GM23338 (cell line): ENCODE data around the gene PIGU. TPM values are rescaled to one million over a fixed set of nuclear protein-coding genes. Genes with fewer than 3 reads are reported as not detected.

ENCODE experiments used
- ATAC-seq: fragments of 200-7000 bp; cut with Tn5 transposase; 3 replicates; pipeline ENCODE4 v1.9.1; 2020
- DNase-seq: peaks from one replicate; pipeline ENCODE4 v3.0.0-alpha.2; 2015; ENCODE audit warnings: low spot score
- H2AFZ ChIP-seq: fragments of 200-600 bp; sonication (generic); 2 replicates; pipeline ENCODE4 v1.8.0; 2016; ENCODE audit warnings: antibody characterized with exemption, mild to moderate bottlenecking, moderate library complexity
- H3F3A ChIP-seq: fragments of 200-600 bp; sonication (generic); replicated peaks from 2 replicates; pipeline ENCODE4 v1.8.0; 2017; ENCODE audit warnings: antibody characterized with exemption, mixed run types, low read depth
- H3K27ac ChIP-seq: fragments of 200-600 bp; sonication (generic); 2 replicates; pipeline ENCODE4 v1.6.1; 2016; ENCODE audit warnings: low read depth
- H3K27me3 ChIP-seq: fragments of 200-600 bp; sonication (generic); 2 replicates; pipeline ENCODE4 v1.8.0; 2016; ENCODE audit warnings: mild to moderate bottlenecking, mixed run types, moderate library complexity; ENCODE audit not compliant: insufficient read depth
- H3K36me3 ChIP-seq: fragments of 200-600 bp; sonication (generic); 2 replicates; pipeline ENCODE4 v1.8.0; 2016; ENCODE audit warnings: mild to moderate bottlenecking; ENCODE audit not compliant: insufficient read depth
- H3K4me1 ChIP-seq: fragments of 200-600 bp; sonication (generic); 2 replicates; pipeline ENCODE4 v1.8.0; 2016; ENCODE audit warnings: mild to moderate bottlenecking, moderate library complexity; ENCODE audit not compliant: insufficient read depth
- H3K4me2 ChIP-seq: fragments of 200-600 bp; sonication (generic); 2 replicates; pipeline ENCODE4 v1.7.1; 2017; ENCODE audit warnings: mixed run types
- H3K4me3 ChIP-seq: fragments of 200-600 bp; sonication (generic); 2 replicates; pipeline ENCODE4 v1.6.1; 2016; ENCODE audit warnings: mixed run types
- H3K79me2 ChIP-seq: fragments of 200-600 bp; sonication (generic); replicated peaks from 2 replicates; pipeline ENCODE4 v1.8.0; 2017; ENCODE audit warnings: mild to moderate bottlenecking; ENCODE audit not compliant: insufficient read depth
- H3K9me2 ChIP-seq: fragments of 200-600 bp; sonication (generic); 2 replicates; pipeline ENCODE4 v1.8.0; 2017; ENCODE audit not compliant: insufficient read depth
- H4K20me1 ChIP-seq: fragments of 200-600 bp; sonication (generic); replicated peaks from 2 replicates; pipeline ENCODE4 v1.8.0; 2017; ENCODE audit warnings: mild to moderate bottlenecking; ENCODE audit not compliant: insufficient read depth
- H3K27ac Mint-ChIP-seq: 2 replicates; pipeline ENCODE4 v1.8.0; 2020; ENCODE audit warnings: inconsistent platforms, mild to moderate bottlenecking, moderate library complexity, mixed read lengths
- H3K27me3 Mint-ChIP-seq: 3 replicates; pipeline ENCODE4 v1.8.0; 2022; ENCODE audit warnings: low read depth, mild to moderate bottlenecking, moderate library complexity, mixed read lengths, inconsistent platforms; ENCODE audit not compliant: insufficient read depth, poor library complexity
- H3K36me3 Mint-ChIP-seq: 3 replicates; pipeline ENCODE4 v1.8.0; 2021; ENCODE audit warnings: low read depth, mild to moderate bottlenecking, inconsistent platforms, moderate library complexity, mixed read lengths
- H3K4me1 Mint-ChIP-seq: 3 replicates; pipeline ENCODE4 v1.8.0; 2020; ENCODE audit warnings: mild to moderate bottlenecking, inconsistent platforms, mixed read lengths
- H3K4me3 Mint-ChIP-seq: 3 replicates; pipeline ENCODE4 v1.8.0; 2021; ENCODE audit warnings: moderate library complexity, mild to moderate bottlenecking, inconsistent platforms, mixed read lengths
- H3K9me3 Mint-ChIP-seq: 3 replicates; pipeline ENCODE4 v1.8.0; 2020; ENCODE audit warnings: moderate library complexity, mild to moderate bottlenecking, inconsistent platforms, mixed read lengths
- CREB1 ChIP-seq: fragments of 250-450 bp; sonication (Bioruptor Pico); IDR thresholded peaks from 2 replicates; pipeline ENCODE4 v1.5.0; 2020; ENCODE audit warnings: low read depth, mild to moderate bottlenecking, moderate library complexity
- EZH2 ChIP-seq: fragments of 200-600 bp; sonication (generic); IDR thresholded peaks from one replicate; pipeline ENCODE4 v1.8.0; 2017; ENCODE audit warnings: antibody characterized with exemption, mild to moderate bottlenecking, low read depth; ENCODE audit not compliant: unreplicated experiment
- EZH2phosphoT487 ChIP-seq: fragments of 200-600 bp; sonication (generic); IDR thresholded peaks from one replicate; pipeline ENCODE4 v1.8.1; 2018; ENCODE audit warnings: antibody characterized with exemption; ENCODE audit not compliant: unreplicated experiment
- JUNB ChIP-seq: IDR thresholded peaks from one replicate; pipeline ENCODE4 v1.6.1; 2016; ENCODE audit warnings: antibody characterized with exemption; ENCODE audit not compliant: unreplicated experiment
- NANOG ChIP-seq: IDR thresholded peaks from 2 replicates; pipeline ENCODE4 v1.6.1; 2016; ENCODE audit warnings: antibody characterized with exemption, borderline replicate concordance
- POLR2AphosphoS5 ChIP-seq: IDR thresholded peaks from 2 replicates; pipeline ENCODE4 v1.6.1; 2016; ENCODE audit warnings: antibody characterized with exemption, low read depth
- STAT1 ChIP-seq: IDR thresholded peaks from one replicate; pipeline ENCODE4 v1.6.1; 2016; ENCODE audit warnings: antibody characterized with exemption; ENCODE audit not compliant: unreplicated experiment
- ZNF114 ChIP-seq: fragments of 250-450 bp; sonication (Bioruptor Pico); IDR thresholded peaks from 2 replicates; pipeline ENCODE4 v1.5.0; 2020; ENCODE audit warnings: mild to moderate bottlenecking, moderate library complexity
- ZNF331 ChIP-seq: fragments of 250-450 bp; sonication (Bioruptor Pico); IDR thresholded peaks from 2 replicates; pipeline ENCODE4 v1.5.0; 2020; ENCODE audit warnings: low read depth, mild to moderate bottlenecking, moderate library complexity
- polyA plus RNA-seq: library from polyadenylated mRNA; unstranded; fragments of >200 nt; fragmentation: Nextera tagmentation; extraction: Ambion mirVana; gene quantifications from 2 replicates; pipeline ENCODE4 v1.2.1, GENCODE V29; 2016
- total RNA-seq: library from RNA; depleted of rRNA; stranded (reverse); fragments of >200 nt; shearing (Covaris generic); gene quantifications from 2 replicates; pipeline ENCODE4 v1.2.3, GENCODE V29; 2014
- TF ChIP-seq, protein P1 (sequence below): IDR thresholded peaks from 2 replicates; pipeline ENCODE4 v1.6.1; 2016; ENCODE audit warnings: antibody characterized with exemption
- TF ChIP-seq, protein P2 (sequence below): IDR thresholded peaks from one replicate; pipeline ENCODE4 v1.6.1; 2018; ENCODE audit warnings: antibody characterized with exemption; ENCODE audit not compliant: unreplicated experiment
- TF ChIP-seq, protein P3 (sequence below): fragments of 250-450 bp; sonication (Bioruptor Pico); IDR thresholded peaks from 2 replicates; pipeline ENCODE4 v1.5.0; 2020; ENCODE audit warnings: mild to moderate bottlenecking, moderate library complexity
- TF ChIP-seq, protein P4 (sequence below), 2 experiments: fragments of 200-600 bp in 1 of 2; sonication (generic) in 1 of 2; conservative IDR thresholded peaks; 2 replicates each; pipeline versions ENCODE4 v1.5.1 to v1.6.1; 2016 to 2017; ENCODE audit warnings: antibody characterized with exemption in 2 of 2, low read depth in 2 of 2, mild to moderate bottlenecking in 2 of 2, moderate library complexity in 1 of 2

PIGU gene
- total and polyA plus RNA-seq, 2 experiments from 2014 or later: 24.3 to 28.9 TPM

DNA sequence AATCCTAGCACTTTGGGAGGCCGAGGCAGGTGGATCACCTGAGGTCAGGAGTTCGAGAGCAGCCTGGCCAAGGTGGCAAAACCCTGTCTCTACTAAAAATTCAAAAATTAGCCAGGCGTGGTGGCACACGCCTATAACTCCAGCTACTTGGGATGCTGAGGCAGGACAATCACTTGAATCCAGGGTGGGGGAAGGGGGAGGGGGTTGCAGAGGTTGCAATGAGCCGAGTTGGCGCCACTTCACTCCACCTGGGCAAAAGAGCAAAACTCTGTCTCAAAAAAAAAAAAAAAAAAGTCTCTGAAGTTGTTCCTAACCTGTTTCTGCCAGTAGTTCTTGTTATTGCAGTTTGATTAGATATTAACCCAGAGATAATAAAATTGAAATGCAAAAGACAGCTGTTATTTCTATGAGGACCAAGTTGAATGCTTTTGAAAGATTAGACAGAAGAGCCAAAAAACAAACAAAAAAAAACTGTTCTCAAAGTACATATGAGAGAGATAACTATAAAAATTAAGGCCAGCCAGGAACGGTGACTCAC, 22.6 kb downstream of the PIGU start:
- H3K27ac ChIP-seq: no peak overlapping the region
- TF ChIP-seq JUNB: no peak
- TF ChIP-seq ZNF114 (CRISPR knock-in tag): no peak
- no peak for TF ChIP-seq NANOG
- TF ChIP-seq CREB1: no peak
- no peak for TF ChIP-seq EZH2phosphoT487
- TF ChIP-seq ZNF331: no peak
- TF ChIP-seq STAT1: no peak
- TF ChIP-seq, protein P1, sequence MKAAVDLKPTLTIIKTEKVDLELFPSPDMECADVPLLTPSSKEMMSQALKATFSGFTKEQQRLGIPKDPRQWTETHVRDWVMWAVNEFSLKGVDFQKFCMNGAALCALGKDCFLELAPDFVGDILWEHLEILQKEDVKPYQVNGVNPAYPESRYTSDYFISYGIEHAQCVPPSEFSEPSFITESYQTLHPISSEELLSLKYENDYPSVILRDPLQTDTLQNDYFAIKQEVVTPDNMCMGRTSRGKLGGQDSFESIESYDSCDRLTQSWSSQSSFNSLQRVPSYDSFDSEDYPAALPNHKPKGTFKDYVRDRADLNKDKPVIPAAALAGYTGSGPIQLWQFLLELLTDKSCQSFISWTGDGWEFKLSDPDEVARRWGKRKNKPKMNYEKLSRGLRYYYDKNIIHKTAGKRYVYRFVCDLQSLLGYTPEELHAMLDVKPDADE: no peak
- TF ChIP-seq, protein P2, sequence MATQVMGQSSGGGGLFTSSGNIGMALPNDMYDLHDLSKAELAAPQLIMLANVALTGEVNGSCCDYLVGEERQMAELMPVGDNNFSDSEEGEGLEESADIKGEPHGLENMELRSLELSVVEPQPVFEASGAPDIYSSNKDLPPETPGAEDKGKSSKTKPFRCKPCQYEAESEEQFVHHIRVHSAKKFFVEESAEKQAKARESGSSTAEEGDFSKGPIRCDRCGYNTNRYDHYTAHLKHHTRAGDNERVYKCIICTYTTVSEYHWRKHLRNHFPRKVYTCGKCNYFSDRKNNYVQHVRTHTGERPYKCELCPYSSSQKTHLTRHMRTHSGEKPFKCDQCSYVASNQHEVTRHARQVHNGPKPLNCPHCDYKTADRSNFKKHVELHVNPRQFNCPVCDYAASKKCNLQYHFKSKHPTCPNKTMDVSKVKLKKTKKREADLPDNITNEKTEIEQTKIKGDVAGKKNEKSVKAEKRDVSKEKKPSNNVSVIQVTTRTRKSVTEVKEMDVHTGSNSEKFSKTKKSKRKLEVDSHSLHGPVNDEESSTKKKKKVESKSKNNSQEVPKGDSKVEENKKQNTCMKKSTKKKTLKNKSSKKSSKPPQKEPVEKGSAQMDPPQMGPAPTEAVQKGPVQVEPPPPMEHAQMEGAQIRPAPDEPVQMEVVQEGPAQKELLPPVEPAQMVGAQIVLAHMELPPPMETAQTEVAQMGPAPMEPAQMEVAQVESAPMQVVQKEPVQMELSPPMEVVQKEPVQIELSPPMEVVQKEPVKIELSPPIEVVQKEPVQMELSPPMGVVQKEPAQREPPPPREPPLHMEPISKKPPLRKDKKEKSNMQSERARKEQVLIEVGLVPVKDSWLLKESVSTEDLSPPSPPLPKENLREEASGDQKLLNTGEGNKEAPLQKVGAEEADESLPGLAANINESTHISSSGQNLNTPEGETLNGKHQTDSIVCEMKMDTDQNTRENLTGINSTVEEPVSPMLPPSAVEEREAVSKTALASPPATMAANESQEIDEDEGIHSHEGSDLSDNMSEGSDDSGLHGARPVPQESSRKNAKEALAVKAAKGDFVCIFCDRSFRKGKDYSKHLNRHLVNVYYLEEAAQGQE: no peak
- TF ChIP-seq POLR2AphosphoS5: no peak
- TF ChIP-seq, protein P3, sequence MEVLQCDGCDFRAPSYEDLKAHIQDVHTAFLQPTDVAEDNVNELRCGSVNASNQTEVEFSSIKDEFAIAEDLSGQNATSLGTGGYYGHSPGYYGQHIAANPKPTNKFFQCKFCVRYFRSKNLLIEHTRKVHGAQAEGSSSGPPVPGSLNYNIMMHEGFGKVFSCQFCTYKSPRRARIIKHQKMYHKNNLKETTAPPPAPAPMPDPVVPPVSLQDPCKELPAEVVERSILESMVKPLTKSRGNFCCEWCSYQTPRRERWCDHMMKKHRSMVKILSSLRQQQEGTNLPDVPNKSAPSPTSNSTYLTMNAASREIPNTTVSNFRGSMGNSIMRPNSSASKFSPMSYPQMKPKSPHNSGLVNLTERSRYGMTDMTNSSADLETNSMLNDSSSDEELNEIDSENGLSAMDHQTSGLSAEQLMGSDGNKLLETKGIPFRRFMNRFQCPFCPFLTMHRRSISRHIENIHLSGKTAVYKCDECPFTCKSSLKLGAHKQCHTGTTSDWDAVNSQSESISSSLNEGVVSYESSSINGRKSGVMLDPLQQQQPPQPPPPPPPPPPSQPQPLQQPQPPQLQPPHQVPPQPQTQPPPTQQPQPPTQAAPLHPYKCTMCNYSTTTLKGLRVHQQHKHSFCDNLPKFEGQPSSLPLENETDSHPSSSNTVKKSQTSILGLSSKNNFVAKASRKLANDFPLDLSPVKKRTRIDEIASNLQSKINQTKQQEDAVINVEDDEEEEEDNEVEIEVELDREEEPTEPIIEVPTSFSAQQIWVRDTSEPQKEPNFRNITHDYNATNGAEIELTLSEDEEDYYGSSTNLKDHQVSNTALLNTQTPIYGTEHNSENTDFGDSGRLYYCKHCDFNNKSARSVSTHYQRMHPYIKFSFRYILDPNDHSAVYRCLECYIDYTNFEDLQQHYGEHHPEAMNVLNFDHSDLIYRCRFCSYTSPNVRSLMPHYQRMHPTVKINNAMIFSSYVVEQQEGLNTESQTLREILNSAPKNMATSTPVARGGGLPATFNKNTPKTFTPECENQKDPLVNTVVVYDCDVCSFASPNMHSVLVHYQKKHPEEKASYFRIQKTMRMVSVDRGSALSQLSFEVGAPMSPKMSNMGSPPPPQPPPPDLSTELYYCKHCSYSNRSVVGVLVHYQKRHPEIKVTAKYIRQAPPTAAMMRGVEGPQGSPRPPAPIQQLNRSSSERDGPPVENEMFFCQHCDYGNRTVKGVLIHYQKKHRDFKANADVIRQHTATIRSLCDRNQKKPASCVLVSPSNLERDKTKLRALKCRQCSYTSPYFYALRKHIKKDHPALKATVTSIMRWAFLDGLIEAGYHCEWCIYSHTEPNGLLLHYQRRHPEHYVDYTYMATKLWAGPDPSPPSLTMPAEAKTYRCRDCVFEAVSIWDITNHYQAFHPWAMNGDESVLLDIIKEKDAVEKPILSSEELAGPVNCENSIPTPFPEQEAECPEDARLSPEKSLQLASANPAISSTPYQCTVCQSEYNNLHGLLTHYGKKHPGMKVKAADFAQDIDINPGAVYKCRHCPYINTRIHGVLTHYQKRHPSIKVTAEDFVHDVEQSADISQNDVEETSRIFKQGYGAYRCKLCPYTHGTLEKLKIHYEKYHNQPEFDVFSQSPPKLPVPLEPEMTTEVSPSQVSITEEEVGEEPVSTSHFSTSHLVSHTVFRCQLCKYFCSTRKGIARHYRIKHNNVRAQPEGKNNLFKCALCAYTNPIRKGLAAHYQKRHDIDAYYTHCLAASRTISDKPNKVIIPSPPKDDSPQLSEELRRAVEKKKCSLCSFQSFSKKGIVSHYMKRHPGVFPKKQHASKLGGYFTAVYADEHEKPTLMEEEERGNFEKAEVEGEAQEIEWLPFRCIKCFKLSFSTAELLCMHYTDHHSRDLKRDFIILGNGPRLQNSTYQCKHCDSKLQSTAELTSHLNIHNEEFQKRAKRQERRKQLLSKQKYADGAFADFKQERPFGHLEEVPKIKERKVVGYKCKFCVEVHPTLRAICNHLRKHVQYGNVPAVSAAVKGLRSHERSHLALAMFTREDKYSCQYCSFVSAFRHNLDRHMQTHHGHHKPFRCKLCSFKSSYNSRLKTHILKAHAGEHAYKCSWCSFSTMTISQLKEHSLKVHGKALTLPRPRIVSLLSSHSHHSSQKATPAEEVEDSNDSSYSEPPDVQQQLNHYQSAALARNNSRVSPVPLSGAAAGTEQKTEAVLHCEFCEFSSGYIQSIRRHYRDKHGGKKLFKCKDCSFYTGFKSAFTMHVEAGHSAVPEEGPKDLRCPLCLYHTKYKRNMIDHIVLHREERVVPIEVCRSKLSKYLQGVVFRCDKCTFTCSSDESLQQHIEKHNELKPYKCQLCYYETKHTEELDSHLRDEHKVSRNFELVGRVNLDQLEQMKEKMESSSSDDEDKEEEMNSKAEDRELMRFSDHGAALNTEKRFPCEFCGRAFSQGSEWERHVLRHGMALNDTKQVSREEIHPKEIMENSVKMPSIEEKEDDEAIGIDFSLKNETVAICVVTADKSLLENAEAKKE (CRISPR knock-in tag): no peak
- TF ChIP-seq, protein P4, sequence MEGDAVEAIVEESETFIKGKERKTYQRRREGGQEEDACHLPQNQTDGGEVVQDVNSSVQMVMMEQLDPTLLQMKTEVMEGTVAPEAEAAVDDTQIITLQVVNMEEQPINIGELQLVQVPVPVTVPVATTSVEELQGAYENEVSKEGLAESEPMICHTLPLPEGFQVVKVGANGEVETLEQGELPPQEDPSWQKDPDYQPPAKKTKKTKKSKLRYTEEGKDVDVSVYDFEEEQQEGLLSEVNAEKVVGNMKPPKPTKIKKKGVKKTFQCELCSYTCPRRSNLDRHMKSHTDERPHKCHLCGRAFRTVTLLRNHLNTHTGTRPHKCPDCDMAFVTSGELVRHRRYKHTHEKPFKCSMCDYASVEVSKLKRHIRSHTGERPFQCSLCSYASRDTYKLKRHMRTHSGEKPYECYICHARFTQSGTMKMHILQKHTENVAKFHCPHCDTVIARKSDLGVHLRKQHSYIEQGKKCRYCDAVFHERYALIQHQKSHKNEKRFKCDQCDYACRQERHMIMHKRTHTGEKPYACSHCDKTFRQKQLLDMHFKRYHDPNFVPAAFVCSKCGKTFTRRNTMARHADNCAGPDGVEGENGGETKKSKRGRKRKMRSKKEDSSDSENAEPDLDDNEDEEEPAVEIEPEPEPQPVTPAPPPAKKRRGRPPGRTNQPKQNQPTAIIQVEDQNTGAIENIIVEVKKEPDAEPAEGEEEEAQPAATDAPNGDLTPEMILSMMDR (conservative IDR thresholded peaks at IDR 0.05; ENCODE audit: low read depth in 2 of 2): no peak
- no peak for TF ChIP-seq EZH2
- H4K20me1 ChIP-seq: no peaks in the 10 kb centered on the region
- H3K27ac Mint-ChIP-seq: no peak overlapping the region
- no peak overlapping the region for H3K4me2 ChIP-seq
- peaks cover 40% of the 10 kb centered on the region for H3K36me3 Mint-ChIP-seq
- peaks cover 3% of the 10 kb centered on the region; the same call in 2 of the 3 replicates for H3K9me3 Mint-ChIP-seq
- H3K4me1 ChIP-seq: no peaks in the 10 kb centered on the region
- H3K4me3 ChIP-seq: no peak overlapping the region
- H3K27me3 Mint-ChIP-seq: peaks cover 4% of the 10 kb centered on the region
- DNase-seq (no peak), ATAC-seq (no peak)
- H3K36me3 ChIP-seq: peaks cover 3% of the 10 kb centered on the region; the same call in 1 of the 2 replicates
- no peaks in the 10 kb centered on the region for H3K79me2 ChIP-seq
- H2AFZ ChIP-seq: no peak overlapping the region
- H3F3A ChIP-seq: no peaks in the 10 kb centered on the region
- H3K4me3 Mint-ChIP-seq: no peak overlapping the region
- no peaks in the 10 kb centered on the region for H3K4me1 Mint-ChIP-seq
- H3K9me2 ChIP-seq: no peaks in the 10 kb centered on the region
- no peaks in the 10 kb centered on the region for H3K27me3 ChIP-seq
